A549 treated with ZK216348 at 1 μM for 4 hours (cell line): ENCODE measurements around the gene THRA. TPM values are rescaled to one million over a fixed set of nuclear protein-coding genes. Genes with fewer than 3 reads are reported as not detected.

Experiments
- total RNA-seq: library from RNA; stranded (reverse); fragments of 200-300 nt; extraction: Qiagen RNA extraction; gene quantifications from 5 replicates; pipeline ENCODE4 v1.2.3, GENCODE V29; 2022; ENCODE audit warnings: low read depth

THRA gene
- 17.1 to 27.1 TPM (median 22.3 TPM) in 5 replicates for total RNA-seq

GRCh38 chr17:40062329-40063186, at the start of gene THRA:
Gene THRA, plus strand, starts transcription at chr17:40062965. Its CDS starts 11,524 bp downstream, at chr17:40074489.

GRCh38 chr17:40015005-40015997, 47.5 kb upstream of the THRA start, which contains the start of gene CSF3:
Gene CSF3, plus strand, starts transcription at chr17:40015440. Its CDS starts 35 bp downstream, at chr17:40015475.

DNA sequence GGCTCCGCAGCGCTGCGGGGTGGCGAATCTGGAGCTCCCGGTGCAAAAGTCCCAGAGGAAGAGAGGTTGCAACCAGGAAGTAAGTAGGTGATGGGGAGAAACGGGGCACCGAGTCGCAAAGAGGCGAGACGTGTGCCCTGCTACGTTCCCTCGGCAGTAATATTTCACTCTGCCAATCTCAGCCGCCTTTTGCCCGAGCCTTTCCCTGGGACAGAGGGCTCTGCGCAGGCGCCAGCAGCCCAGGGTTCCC, 37.6 kb downstream of the THRA start, which contains the start of gene NR1D1:
TSS of gene NR1D1 (minus strand) at position 171 of the 250 bp plus-strand sequence. CDS start 495 bp downstream, outside the sequence.

DNA sequence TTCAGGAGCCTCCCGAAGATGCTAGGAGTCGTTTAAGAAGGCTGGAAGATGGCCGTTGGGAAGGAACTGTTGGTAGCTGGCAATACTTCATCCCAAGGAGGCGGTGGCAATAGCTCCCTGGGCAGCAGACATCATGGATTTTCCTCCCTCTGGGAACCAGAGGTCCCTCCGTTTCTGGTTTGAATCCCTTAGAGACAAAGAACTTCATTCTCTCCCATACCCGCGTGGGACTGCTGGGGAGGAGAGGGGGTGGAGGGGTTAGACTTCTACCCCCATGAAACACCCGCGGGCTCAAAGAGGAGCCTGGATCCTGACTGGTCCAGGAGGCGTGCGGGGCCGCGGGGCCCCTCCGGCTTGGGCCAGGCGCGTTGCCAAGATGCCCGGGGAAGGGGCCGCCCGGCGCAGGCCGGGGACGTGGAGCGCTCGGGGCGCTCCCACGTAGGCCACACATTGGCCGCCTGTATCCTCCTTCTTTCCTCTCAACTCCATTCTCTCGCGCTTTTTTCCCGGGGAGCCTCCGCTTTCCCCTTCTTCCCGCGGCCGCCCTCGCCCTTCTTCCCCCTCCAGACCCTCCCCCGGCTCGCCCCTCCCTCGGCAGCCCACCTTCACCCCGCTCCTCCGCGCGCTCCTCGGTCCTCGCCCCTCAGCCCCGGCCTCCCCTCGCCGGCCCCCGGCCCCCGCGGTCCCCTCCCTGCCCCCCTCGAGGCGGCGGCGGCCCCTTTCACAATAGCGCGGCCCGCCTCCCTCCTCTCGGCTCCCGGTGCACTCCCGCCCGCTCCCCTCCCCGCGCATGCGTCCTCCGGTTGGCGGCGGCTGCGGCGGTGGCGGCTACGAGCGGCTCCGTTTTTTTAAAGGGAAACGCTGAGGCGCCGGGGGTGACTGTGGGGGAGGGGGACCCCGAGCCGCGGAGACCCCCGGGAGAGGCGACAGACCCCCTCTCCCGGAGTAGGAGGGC, 58.7 kb downstream of the THRA start, which contains the start of gene MSL1:
TSS of gene MSL1 (plus strand) at position 791 of the 955 bp plus-strand sequence. CDS start 642 bp downstream, outside the sequence.

Other genes starting within 250 kb of the THRA start
- gene IKZF3, start 198.7 kb upstream of the THRA start, total RNA-seq, result not detected in 5 replicates
- gene ZPBP2, start 194.8 kb upstream of the THRA start, total RNA-seq, result not detected in 5 replicates
- 1.7 to 3.1 TPM (median 1.9 TPM) in 5 replicates for gene GSDMB, start 144.3 kb upstream of the THRA start, total RNA-seq
- gene ORMDL3, start 135.4 kb upstream of the THRA start, total RNA-seq, result 36.9 to 42.2 TPM (median 40.0 TPM) in 5 replicates
- gene LRRC3C, start 135.2 kb upstream of the THRA start, total RNA-seq, result not detected in 5 replicates
- gene GSDMA, start 100.0 kb upstream of the THRA start, total RNA-seq, result not detected in 5 replicates
- gene PSMD3, start 82.2 kb upstream of the THRA start, total RNA-seq, result 136 to 184 TPM (median 177 TPM) in 5 replicates
- 0.19 to 0.68 TPM (median 0.22 TPM) in 4 of 5 replicates, not detected in the other for gene CSF3, start 47.5 kb upstream of the THRA start, total RNA-seq
- 33.5 to 68.4 TPM (median 57.8 TPM) in 5 replicates for gene MED24, start 8.6 kb upstream of the THRA start, total RNA-seq
- gene NR1D1, start 37.6 kb downstream of the THRA start, total RNA-seq, result 8.8 to 11.3 TPM (median 10.3 TPM) in 5 replicates
- gene MSL1, start 59.0 kb downstream of the THRA start, total RNA-seq, result 55.9 to 70.2 TPM (median 69.0 TPM) in 5 replicates
- 43.8 to 51.0 TPM (median 48.4 TPM) in 5 replicates for gene CASC3, start 77.6 kb downstream of the THRA start, total RNA-seq
- gene RAPGEFL1, start 114.5 kb downstream of the THRA start, total RNA-seq, result 2.1 to 3.4 TPM (median 2.9 TPM) in 5 replicates
- gene WIPF2, start 156.3 kb downstream of the THRA start, total RNA-seq, result 17.1 to 25.1 TPM (median 20.9 TPM) in 5 replicates
- gene CDC6, start 224.9 kb downstream of the THRA start, total RNA-seq, result 49.2 to 61.6 TPM (median 54.6 TPM) in 5 replicates
- 34.5 to 45.5 TPM (median 38.2 TPM) in 5 replicates for gene RARA, start 246.2 kb downstream of the THRA start, total RNA-seq